Neural cell (in vitro differentiated cells): Measurements from ENCODE around the gene CARD14.

Experiments
- EZH2 ChIP-seq: fragments of 200-600, 300-800 bp; shearing (Covaris generic), sonication (generic); IDR thresholded peaks from 2 replicates; pipeline ENCODE4 v1.6.1; 2014; ENCODE audit warnings: antibody characterized with exemption, low read length, borderline replicate concordance, mild to moderate bottlenecking; ENCODE audit not compliant: insufficient read depth, poor library complexity, severe bottlenecking
- POLR2AphosphoS5 ChIP-seq: IDR thresholded peaks from 2 replicates; pipeline ENCODE4 v1.6.1; 2012
- TAF1 ChIP-seq: IDR thresholded peaks from 2 replicates; pipeline ENCODE4 v1.6.1; 2012; ENCODE audit warnings: low read depth
- TF ChIP-seq, protein P1 (sequence below): fragments of 450-650 bp; IDR thresholded peaks from 2 replicates; pipeline ENCODE4 v1.5.1; 2014; ENCODE audit warnings: antibody characterized with exemption, mild to moderate bottlenecking, moderate library complexity; ENCODE audit not compliant: poor library complexity, severe bottlenecking

- TF ChIP-seq POLR2AphosphoS5: no peak
- no peak for TF ChIP-seq TAF1
- no peak for TF ChIP-seq EZH2
- TF ChIP-seq, protein P1, sequence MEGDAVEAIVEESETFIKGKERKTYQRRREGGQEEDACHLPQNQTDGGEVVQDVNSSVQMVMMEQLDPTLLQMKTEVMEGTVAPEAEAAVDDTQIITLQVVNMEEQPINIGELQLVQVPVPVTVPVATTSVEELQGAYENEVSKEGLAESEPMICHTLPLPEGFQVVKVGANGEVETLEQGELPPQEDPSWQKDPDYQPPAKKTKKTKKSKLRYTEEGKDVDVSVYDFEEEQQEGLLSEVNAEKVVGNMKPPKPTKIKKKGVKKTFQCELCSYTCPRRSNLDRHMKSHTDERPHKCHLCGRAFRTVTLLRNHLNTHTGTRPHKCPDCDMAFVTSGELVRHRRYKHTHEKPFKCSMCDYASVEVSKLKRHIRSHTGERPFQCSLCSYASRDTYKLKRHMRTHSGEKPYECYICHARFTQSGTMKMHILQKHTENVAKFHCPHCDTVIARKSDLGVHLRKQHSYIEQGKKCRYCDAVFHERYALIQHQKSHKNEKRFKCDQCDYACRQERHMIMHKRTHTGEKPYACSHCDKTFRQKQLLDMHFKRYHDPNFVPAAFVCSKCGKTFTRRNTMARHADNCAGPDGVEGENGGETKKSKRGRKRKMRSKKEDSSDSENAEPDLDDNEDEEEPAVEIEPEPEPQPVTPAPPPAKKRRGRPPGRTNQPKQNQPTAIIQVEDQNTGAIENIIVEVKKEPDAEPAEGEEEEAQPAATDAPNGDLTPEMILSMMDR: no peak
Measured at GRCh38 chr17:80256034-80256350, 86.2 kb downstream of the CARD14 start.
